Heart left ventricle (tissue), 16 donors: Measurements from ENCODE around the gene ZBTB20. TPM values are rescaled to one million over a fixed set of nuclear protein-coding genes. Genes with fewer than 3 reads are reported as not detected.

Source experiments
- ATAC-seq, 4 donors: fragments of 200-7000 bp; cut with Tn5 transposase; one replicate each; pipeline ENCODE4 v1.9.1; 2020 to 2022; ENCODE audit warnings: moderate library complexity in 4 of 4, mild to moderate bottlenecking in 3 of 4, moderate number of reproducible peaks in 1 of 4
- DNase-seq, 5 donors: peaks; one replicate each; pipeline ENCODE4 v3.0.0-alpha.2; 2020
- H3K27ac ChIP-seq, 12 donors: fragments of 200-600 bp; sonication (generic) in 4 of 12; one replicate each; pipeline versions ENCODE4 v1.5.0 to v1.8.0; 2016 to 2022; ENCODE audit warnings: mild to moderate bottlenecking in 2 of 12
- H3K27me3 ChIP-seq, 9 donors: fragments of 200-600 bp; sonication (generic) in 2 of 9; one replicate each; pipeline versions ENCODE4 v1.5.1 to v1.8.0; 2016 to 2022; ENCODE audit warnings: mild to moderate bottlenecking in 3 of 9
- H3K36me3 ChIP-seq, 9 donors: fragments of 200-600 bp; sonication (generic) in 2 of 9; one replicate each; pipeline versions ENCODE4 v1.5.0 to v1.8.0; 2018 to 2022; ENCODE audit warnings: mild to moderate bottlenecking in 2 of 9
- H3K4me1 ChIP-seq, 12 donors: fragments of 200-600 bp; sonication (generic) in 4 of 12; one replicate each; pipeline versions ENCODE4 v1.5.0 to v1.8.0; 2016 to 2022; ENCODE audit warnings: mild to moderate bottlenecking in 3 of 12
- H3K4me3 ChIP-seq, 12 donors: fragments of 200-600 bp; sonication (generic) in 4 of 12; one replicate each; pipeline versions ENCODE4 v1.5.0 to v1.8.0; 2017 to 2022; ENCODE audit warnings: mild to moderate bottlenecking in 9 of 12, moderate library complexity in 4 of 12
- H3K9me3 ChIP-seq, 12 donors: fragments of 200-600 bp; sonication (generic) in 4 of 12; one replicate each; pipeline versions ENCODE4 v1.5.0 to v1.8.0; 2016 to 2022; ENCODE audit warnings: mild to moderate bottlenecking in 1 of 12
- CTCF ChIP-seq, 12 donors: fragments of 200-600 bp; sonication (generic) in 4 of 12; IDR thresholded peaks; one replicate each; pipeline versions ENCODE4 v1.5.0 to v1.8.0; 2018 to 2022; ENCODE audit warnings: antibody characterized with exemption in 12 of 12, mild to moderate bottlenecking in 5 of 12
- POLR2A ChIP-seq, 2 donors: fragments of 450-650 bp; IDR thresholded peaks; one replicate each; pipeline ENCODE4 v1.6.1; 2017; ENCODE audit warnings: antibody characterized with exemption in 2 of 2, mild to moderate bottlenecking in 2 of 2, moderate library complexity in 2 of 2
- WGBS, 4 donors: extraction: QIAGEN DNeasy Blood & Tissue Kit in 2 of 4; methylation state at CpG; one replicate each; pipeline versions ENCODE4 v1.1.5 to v1.1.7; 2013 to 2018; 5-methylcytosine and 5-hydroxymethylcytosine counted together
- intact Hi-C, 10 donors: fragments of 100-400 bp; cut with DNase I; formaldehyde crosslinking; loops; one replicate each; pipeline versions ENCODE4 v1.11.1 to v1.14.2; 2022
- polyA plus RNA-seq, 2 donors: library from polyadenylated mRNA; stranded (reverse); fragments of 200-250 nt; gene quantifications; one replicate each; pipeline ENCODE4 v1.2.3, GENCODE V29; 2013
- total RNA-seq, 9 donors: library from RNA; depleted of rRNA in 2 of 9; stranded (reverse); fragments of >200 nt in 2 of 9; fragmentation: NEBNext Ultra II Directional in 3 of 9; extraction: Animal tissue kit (Norgen Biotek cat#: 25700) in 3 of 9; gene quantifications; one replicate each; pipeline versions ENCODE4 v1.1.0 to v1.2.4, GENCODE V29; 2016 to 2023
- donor health status: ischemic (EF 13 %, LVEDD 7.1; RV severe dilation, severe dysfunction).
- donor health status: healthy with polysubstance abuse.
- donor health status: DM: no; HTN: yes; CAD: no.
- donor health status: DM: no; HTN: no; CAD: no.
- donor health status: ischemic (EF 25% LVEDD 6.9; RV normal size, moderate dysfunction).
- donor health status: ischemic (EF 25% LVEDD 5.7; RV mildly dilated, moderate dysfunction).
- donor health status: healthy.
- donor health status: DM: yes; HTN: yes; CAD: no.
- donor health status: ischemic (EF 35%, LVEDD 5.7; RV mildly dilated, moderate dysfunction).
- donor health status: nonischemic (EF 11% LVEDD 7.7; RV severe dilation, severe dysfunction).
- donor health status: DM: yes; HTN: yes; CAD: no.
- donor health status: PGD.
- donor health status: ischemic (EF 29% LVEDD 5.4; RV normal size, mild dysfunction).
- donor health status: nonischemic (EF 23%, LVEDD 6.1; RV moderate dilation, normal function).

ZBTB20 gene
- total and polyA plus RNA-seq, 11 donors, result 6.2 to 109 (median 77.3) TPM

GRCh38 chr3:114411811-114412803, 735.0 kb downstream of the ZBTB20 start:
- TF ChIP-seq CTCF (IDR thresholded peaks at IDR 0.05), result peak in 3 of 12 donors; percentile 10 to 39 (median 32)
- no peak for TF ChIP-seq POLR2A (IDR thresholded peaks at IDR 0.05)
- intact Hi-C loops, result loop anchor here in 1 of 10 donors (1.0 kb wide), 1 partner anchor 11 kb away; no protein-coding TSS in a partner anchor
- Histone ChIP-seq H3K27ac (peak overlapping the region in 11 of 12 donors; percentile 18 to 82 (median 64)), H3K4me3 (no peak overlapping the region), H3K36me3 (no peaks in the 10 kb centered on the region), H3K4me1 (peaks cover 0 to 84% (median 53%) of the 10 kb centered on the region in 12 donors), H3K27me3 (no peaks in the 10 kb centered on the region), H3K9me3 (no peaks in the 10 kb centered on the region)
- 55 to 75% (median 65%) methylated on average over 9 of the region's 9 CpGs for WGBS, 4 donors
- ATAC-seq, result peak; percentile 39 to 84 (median 68)
- DNase-seq, result peak in 1 of 5 donors; percentile 8

GRCh38 chr3:114411190-114411668, 735.9 kb downstream of the ZBTB20 start:
- intact Hi-C loops, result loop anchor here in 1 of 10 donors (1.0 kb wide), 1 partner anchor 10 kb away; no protein-coding TSS in a partner anchor
- no peak overlapping the region for H3K4me3 ChIP-seq
- no peaks in the 10 kb centered on the region for H3K9me3 ChIP-seq
- no peaks in the 10 kb centered on the region for H3K27me3 ChIP-seq
- H3K4me1 ChIP-seq, result peaks cover 0 to 88% (median 53%) of the 10 kb centered on the region in 12 donors
- peak in 1 of 4 donors; percentile 18 for ATAC-seq
- TF ChIP-seq POLR2A (IDR thresholded peaks at IDR 0.05), result no peak
- no peak for TF ChIP-seq CTCF (IDR thresholded peaks at IDR 0.05)
- WGBS, 4 donors, result 58 to 74% (median 69%) methylated on average over 3 of the region's 3 CpGs
- peak overlapping the region in 11 of 12 donors; percentile 19 to 82 (median 64) for H3K27ac ChIP-seq
- peak in 1 of 5 donors; percentile 8 for DNase-seq
- H3K36me3 ChIP-seq, result no peaks in the 10 kb centered on the region

- no peaks in the 10 kb centered on the region for H3K27me3 ChIP-seq
- H3K9me3 ChIP-seq, result no peaks in the 10 kb centered on the region
- H3K4me3 ChIP-seq, result peak overlapping the region in 2 of 12 donors; percentile 2 to 29
- TF ChIP-seq CTCF (IDR thresholded peaks at IDR 0.05) (no peak), POLR2A (IDR thresholded peaks at IDR 0.05) (no peak)
- intact Hi-C loops, result no loop called here
- no peaks in the 10 kb centered on the region for H3K36me3 ChIP-seq
- DNase-seq (peak in 1 of 5 donors; percentile 13), ATAC-seq (peak in 2 of 4 donors; percentile 45 to 47)
- peak overlapping the region in 8 of 12 donors; percentile 16 to 82 (median 65) for H3K27ac ChIP-seq
- peaks cover 3 to 97% (median 65%) of the 10 kb centered on the region in 12 donors for H3K4me1 ChIP-seq
- WGBS, 4 donors, result 72 to 80% (median 75%) methylated on average over 17 of the region's 17 CpGs
These were observed 738.1 kb downstream of the ZBTB20 start for GRCh38 chr3:114408736-114409670.
